Measurements from ENCODE around the gene SMPD2.
A peak's percentile ranks its signal among the peaks of the same experiment; 100 is the strongest.

SMPD2 gene

GRCh38 chr6:109446072-109446471 is 5.5 kb downstream of the SMPD2 start:
- H3K4me3 ChIP-seq (ENCODE audit: low read depth, low read length), result no peak overlapping the region

GRCh38 chr6:109446541-109446940 is 6.0 kb downstream of the SMPD2 start:
- H3K4me3 ChIP-seq (ENCODE audit: low read depth, low read length), result no peak overlapping the region

GRCh38 chr6:109447087-109447486 is 6.6 kb downstream of the SMPD2 start:
- no peak overlapping the region for H3K4me3 ChIP-seq (ENCODE audit: low read depth, low read length)

GRCh38 chr6:109447878-109448555 is 7.5 kb downstream of the SMPD2 start:
- no peak overlapping the region for H3K4me3 ChIP-seq (ENCODE audit: low read depth, low read length)

GRCh38 chr6:109448615-109449014 is 8.1 kb downstream of the SMPD2 start:
- H3K4me3 ChIP-seq (ENCODE audit: low read depth, low read length), result no peak overlapping the region

GRCh38 chr6:109449064-109449794 is 8.7 kb downstream of the SMPD2 start:
- no peak overlapping the region for H3K4me3 ChIP-seq (ENCODE audit: low read depth, low read length)

GRCh38 chr6:109449795-109450673 is 9.5 kb downstream of the SMPD2 start:
- no peak overlapping the region for H3K4me3 ChIP-seq (ENCODE audit: low read depth, low read length)

- H3K4me3 ChIP-seq (ENCODE audit: low read depth, low read length), result no peak overlapping the region
Observed at GRCh38 chr6:109450801-109451200, 10.3 kb downstream of the SMPD2 start.

- H3K4me3 ChIP-seq (ENCODE audit: low read depth, low read length), result no peak overlapping the region
Observed at GRCh38 chr6:109451376-109451775, 10.9 kb downstream of the SMPD2 start.

GRCh38 chr6:109452181-109452580 is 11.7 kb downstream of the SMPD2 start:
- H3K4me3 ChIP-seq (ENCODE audit: low read depth, low read length), result no peak overlapping the region

GRCh38 chr6:109453156-109453555 is 12.6 kb downstream of the SMPD2 start:
- H3K4me3 ChIP-seq (ENCODE audit: low read depth, low read length), result no peak overlapping the region

- no peak overlapping the region for H3K4me3 ChIP-seq (ENCODE audit: low read depth, low read length)
Observed at GRCh38 chr6:109453594-109454495, 13.3 kb downstream of the SMPD2 start.

GRCh38 chr6:109454496-109455436 is 14.2 kb downstream of the SMPD2 start:
- peak overlapping the region; percentile 93 for H3K4me3 ChIP-seq (ENCODE audit: low read depth, low read length)

GRCh38 chr6:109455437-109456110 is 15.1 kb downstream of the SMPD2 start, which contains the start of gene MICAL1:
MICAL1 (minus strand) TSS chr6:109455772; CDS start chr6:109454196, 1,576 bp downstream.
- H3K4me3 ChIP-seq (ENCODE audit: low read depth, low read length), result peak within 1 kb of the TSS; percentile 93

GRCh38 chr6:109456111-109456583 is 15.6 kb downstream of the SMPD2 start:
- H3K4me3 ChIP-seq (ENCODE audit: low read depth, low read length), result peak overlapping the region; percentile 65

GRCh38 chr6:109456710-109457561 is 16.4 kb downstream of the SMPD2 start:
- H3K4me3 ChIP-seq (ENCODE audit: low read depth, low read length), result peak overlapping the region; percentile 65

- no peak overlapping the region for H3K4me3 ChIP-seq (ENCODE audit: low read depth, low read length)
Observed at GRCh38 chr6:109457562-109457996, 17.1 kb downstream of the SMPD2 start.
